HUES48 (cell line): Measurements from ENCODE around the gene BLTP3B.

Experiments used
- H3K27ac ChIP-seq: one replicate; pipeline ENCODE4 v1.7.0; 2013; ENCODE audit warnings: low read depth, low read length, inconsistent platforms
- H3K27me3 ChIP-seq: 2 replicates; pipeline ENCODE4 v1.6.1; 2013; ENCODE audit warnings: mild to moderate bottlenecking, low read length; ENCODE audit not compliant: control insufficient read depth, insufficient read depth
- H3K36me3 ChIP-seq: 2 replicates; pipeline ENCODE4 v1.6.1; 2013; ENCODE audit warnings: low read length; ENCODE audit not compliant: control insufficient read depth, insufficient read depth
- H3K4me1 ChIP-seq: 2 replicates; pipeline ENCODE4 v1.6.1; 2013; ENCODE audit warnings: mild to moderate bottlenecking, low read length; ENCODE audit not compliant: control insufficient read depth, insufficient read depth
- H3K4me3 ChIP-seq: 2 replicates; pipeline ENCODE4 v1.5.1; 2013; ENCODE audit warnings: mild to moderate bottlenecking, low read depth, low read length
- H3K9ac ChIP-seq: 2 replicates; pipeline ENCODE4 v1.6.1; 2013; ENCODE audit warnings: mild to moderate bottlenecking, low read depth, low read length, moderate library complexity
- H3K9me3 ChIP-seq: 2 replicates; pipeline ENCODE4 v1.6.1; 2013; ENCODE audit warnings: low read length; ENCODE audit not compliant: control insufficient read depth, insufficient read depth

Gene BLTP3B

DNA sequence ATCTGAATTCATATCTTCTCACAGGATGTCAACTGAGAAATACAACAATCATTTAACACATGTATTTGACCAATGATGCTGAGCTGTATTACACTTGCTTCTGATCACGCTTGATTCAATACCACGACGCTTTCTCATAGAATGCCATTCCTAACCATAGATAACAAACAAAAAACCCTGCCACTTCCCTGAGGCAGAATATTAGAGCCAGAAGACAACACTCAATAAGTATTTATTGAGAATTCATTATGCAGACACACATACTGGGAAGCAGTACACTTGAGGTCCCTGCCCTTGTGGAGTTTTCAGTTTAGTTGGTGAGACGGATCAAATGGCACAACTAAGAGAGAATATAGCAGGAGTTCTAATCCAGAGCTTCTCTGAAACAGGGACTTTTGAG lies 32.4 kb downstream of the BLTP3B start:
- Histone ChIP-seq H3K27ac (no peak overlapping the region), H3K4me3 (no peak overlapping the region), H3K9ac (no peak overlapping the region), H3K27me3 (no peaks in the 10 kb centered on the region), H3K4me1 (no peaks in the 10 kb centered on the region), H3K9me3 (no peaks in the 10 kb centered on the region), H3K36me3 (peaks cover 2% of the 10 kb centered on the region; the same call in 1 of the 2 replicates)

DNA sequence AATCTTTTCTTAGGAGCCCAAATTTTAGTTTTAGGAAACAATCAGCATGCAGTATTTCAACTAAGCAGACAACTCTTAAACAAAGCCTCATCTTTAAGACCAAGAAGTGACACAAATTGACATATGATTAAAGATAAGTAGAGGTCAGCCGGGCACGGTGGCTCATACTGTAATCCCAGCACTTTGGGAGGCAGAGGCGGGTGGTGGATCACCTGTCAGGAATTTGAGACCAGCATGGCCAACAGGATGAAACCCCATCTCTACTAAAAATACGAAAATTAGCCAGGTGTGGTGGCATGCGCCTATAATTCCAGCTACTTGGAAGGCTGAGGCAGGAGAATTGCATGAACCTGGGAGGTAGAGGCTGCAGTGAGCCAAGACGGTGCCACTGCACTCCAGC lies 35.8 kb downstream of the BLTP3B start:
- no peaks in the 10 kb centered on the region for H3K9me3 ChIP-seq
- peaks cover 12% of the 10 kb centered on the region for H3K36me3 ChIP-seq
- no peak overlapping the region for H3K4me3 ChIP-seq
- no peak overlapping the region for H3K27ac ChIP-seq
- no peaks in the 10 kb centered on the region for H3K4me1 ChIP-seq
- H3K27me3 ChIP-seq = no peaks in the 10 kb centered on the region
- H3K9ac ChIP-seq = no peak overlapping the region

DNA sequence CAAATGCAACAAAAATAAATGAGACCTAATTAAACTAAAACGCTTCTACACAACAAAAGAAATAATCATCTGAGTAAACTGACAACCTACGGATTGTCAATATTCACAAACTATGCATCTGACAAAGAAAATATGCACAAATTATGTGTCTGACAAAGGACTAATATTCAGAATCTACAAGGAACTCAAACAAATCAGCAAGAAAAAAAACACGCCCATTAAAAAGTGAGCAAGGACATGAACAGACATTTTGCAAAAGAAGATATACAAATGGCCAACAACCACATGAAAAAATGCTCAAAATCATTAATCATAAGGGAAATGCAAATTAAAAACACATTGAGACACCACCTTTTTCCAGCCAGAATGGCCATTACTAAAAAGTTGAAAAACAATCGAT lies 37.0 kb downstream of the BLTP3B start:
- no peak overlapping the region for H3K27ac ChIP-seq
- no peaks in the 10 kb centered on the region for H3K9me3 ChIP-seq
- H3K4me1 ChIP-seq = no peaks in the 10 kb centered on the region
- H3K36me3 ChIP-seq = peaks cover 24% of the 10 kb centered on the region
- no peak overlapping the region for H3K4me3 ChIP-seq
- no peaks in the 10 kb centered on the region for H3K27me3 ChIP-seq
- no peak overlapping the region for H3K9ac ChIP-seq

DNA sequence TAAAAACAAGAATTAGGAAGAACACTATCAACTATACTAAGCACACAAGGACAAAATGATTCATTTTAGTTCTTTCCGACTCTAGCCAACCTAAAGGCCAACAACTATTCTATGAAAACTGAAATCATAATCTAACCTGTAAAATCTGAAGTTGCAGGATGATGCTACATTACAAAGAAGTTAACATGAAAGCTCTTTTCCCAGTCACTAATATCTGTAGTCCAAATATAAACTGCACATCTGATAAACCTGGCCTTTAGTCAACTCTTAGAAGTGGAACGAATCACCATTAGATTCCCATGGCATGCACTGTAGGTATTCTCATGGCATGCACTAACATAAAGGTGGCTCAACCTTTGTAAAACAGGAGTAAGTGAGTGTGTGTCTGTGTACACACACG lies 41.7 kb downstream of the BLTP3B start:
- Histone ChIP-seq H3K4me3 (no peak overlapping the region), H3K27me3 (no peaks in the 10 kb centered on the region), H3K9ac (no peak overlapping the region), H3K36me3 (peaks cover 52% of the 10 kb centered on the region), H3K9me3 (no peaks in the 10 kb centered on the region), H3K27ac (no peak overlapping the region), H3K4me1 (no peaks in the 10 kb centered on the region)
